Fibroblast of skin of left biceps (primary cell): Measurements from ENCODE around the gene MKRN2.
A peak's percentile ranks its signal among the peaks of the same experiment; 100 is the strongest.
"Not testable (repeated sequence)": the region's sequence is repeated elsewhere in the genome, so short reads cannot be mapped to it uniquely, and the experiment has no call there.

Experiments used
- DNase-seq, 2 experiments: peaks; one replicate each; pipeline ENCODE4 v3.0.0-alpha.2; 2013; ENCODE audit warnings: low read depth in 2 of 2

MKRN2 gene, protein sequence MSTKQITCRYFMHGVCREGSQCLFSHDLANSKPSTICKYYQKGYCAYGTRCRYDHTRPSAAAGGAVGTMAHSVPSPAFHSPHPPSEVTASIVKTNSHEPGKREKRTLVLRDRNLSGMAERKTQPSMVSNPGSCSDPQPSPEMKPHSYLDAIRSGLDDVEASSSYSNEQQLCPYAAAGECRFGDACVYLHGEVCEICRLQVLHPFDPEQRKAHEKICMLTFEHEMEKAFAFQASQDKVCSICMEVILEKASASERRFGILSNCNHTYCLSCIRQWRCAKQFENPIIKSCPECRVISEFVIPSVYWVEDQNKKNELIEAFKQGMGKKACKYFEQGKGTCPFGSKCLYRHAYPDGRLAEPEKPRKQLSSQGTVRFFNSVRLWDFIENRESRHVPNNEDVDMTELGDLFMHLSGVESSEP

DNA sequence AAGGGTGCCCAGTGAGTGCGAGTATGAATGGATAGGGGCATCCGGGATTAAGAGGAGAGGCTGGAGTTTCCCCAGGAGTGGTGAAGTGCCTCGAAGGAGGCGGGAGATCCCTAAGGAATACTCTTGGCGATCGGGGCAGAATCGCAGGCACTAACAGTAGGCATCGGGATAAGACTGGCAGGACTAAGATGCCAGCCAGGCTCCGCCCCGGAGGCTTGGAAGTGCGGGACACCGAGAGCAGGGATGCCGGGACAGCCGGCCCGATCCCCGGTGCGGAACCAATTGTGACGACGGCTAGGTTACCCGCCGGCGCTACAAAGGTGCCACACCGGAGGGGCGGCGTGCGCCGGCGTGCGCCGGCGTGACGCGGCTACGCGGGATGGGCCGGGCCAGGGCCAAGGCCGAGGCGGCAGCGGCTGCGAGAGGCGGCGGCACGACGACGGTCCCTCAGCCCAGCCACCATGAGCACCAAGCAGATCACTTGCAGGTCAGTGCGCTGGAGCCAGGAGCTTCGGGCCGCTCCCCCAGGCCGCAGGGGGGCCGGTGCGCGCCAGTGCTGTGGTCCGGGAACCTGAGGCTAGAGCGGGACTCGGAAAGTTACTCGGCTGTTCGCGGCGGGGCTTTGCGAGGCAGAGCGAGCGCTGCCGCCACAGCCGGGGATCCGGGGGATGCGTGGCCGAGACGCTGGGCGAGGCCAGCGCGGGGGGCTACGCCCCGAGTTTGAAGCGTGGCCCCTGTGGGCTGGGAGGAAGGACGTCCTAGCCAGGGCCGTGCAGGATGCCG, at the start of gene MKRN2:
TSS of gene MKRN2 (plus strand) at position 398 of the 783 bp plus-strand sequence. CDS start at position 462, 64 bp downstream.
- DNase-seq, result peak; percentile 56 to 62

DNA sequence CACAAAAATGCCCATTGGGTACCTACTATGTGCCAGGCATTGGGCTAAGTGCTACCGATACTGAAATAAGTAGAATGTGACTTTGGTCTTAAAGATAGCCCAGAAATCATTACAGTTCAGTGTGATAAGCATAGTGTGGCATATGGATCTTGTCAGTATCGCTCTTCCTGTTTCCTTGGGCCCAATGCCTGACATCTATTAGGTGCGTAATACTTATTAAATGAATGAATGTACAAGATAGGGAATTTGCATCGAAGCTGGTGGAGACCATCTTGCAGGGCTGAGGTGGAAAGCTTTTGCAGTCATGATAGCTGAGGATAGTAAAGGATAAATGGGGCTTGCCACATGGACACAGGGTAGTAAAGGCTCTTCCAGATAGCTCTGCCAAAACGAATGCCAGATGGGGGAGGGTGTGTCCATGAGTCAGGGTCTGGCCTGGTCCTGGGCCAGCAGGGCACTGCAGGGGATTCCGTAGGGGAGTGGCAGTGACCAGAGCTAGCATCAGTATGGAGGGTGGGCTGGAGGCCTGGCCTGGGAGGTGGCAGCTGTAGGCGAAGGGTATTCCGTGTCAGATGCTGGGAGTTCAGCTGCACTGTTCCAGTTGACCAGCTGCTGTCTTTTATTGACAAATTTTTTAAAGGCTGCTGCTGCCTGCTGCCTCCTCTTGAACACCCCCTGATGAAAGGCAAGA, 49.2 kb upstream of the MKRN2 start:
- no peak for DNase-seq

DNA sequence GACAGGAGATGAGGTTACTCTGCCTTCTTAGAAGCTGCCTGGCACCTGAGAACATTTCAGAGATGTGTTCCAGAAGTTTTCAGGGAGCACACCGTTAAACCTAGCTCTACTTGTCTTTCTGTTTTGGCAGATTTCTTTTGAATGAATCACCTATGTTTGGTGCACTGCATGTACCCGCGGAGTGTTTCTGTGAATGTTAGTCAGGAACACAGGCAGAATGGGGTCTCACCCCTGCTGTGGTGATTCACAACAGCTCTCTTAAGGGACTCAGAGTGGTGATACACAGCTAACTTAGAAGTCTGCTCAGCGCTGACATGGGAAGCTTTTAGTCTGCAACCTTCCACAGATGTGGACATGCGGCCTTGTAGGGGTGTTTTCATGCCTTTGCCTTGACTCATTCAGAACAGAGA, 48.6 kb upstream of the MKRN2 start:
- peak; percentile 96 to 97 for DNase-seq

DNA sequence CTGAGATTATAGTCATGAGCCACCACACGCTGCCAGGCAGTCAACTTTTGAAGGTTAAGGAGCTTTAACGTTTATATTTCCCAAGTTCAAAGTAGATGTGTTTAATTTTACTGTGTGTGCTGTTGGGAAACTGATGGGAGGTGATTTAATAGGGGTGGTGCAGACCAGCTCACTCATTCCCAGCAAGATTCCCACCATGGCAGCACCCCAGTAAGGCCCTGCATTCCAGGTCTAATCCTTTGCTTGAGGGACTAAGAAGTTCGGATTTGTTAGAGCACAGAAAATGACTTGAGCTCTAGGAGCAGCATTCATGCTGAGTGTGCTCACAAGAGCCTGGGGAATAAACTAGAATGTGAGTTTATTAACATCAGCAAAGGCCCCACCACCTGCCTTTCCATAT, 47.4 kb upstream of the MKRN2 start:
- no peak for DNase-seq

DNA sequence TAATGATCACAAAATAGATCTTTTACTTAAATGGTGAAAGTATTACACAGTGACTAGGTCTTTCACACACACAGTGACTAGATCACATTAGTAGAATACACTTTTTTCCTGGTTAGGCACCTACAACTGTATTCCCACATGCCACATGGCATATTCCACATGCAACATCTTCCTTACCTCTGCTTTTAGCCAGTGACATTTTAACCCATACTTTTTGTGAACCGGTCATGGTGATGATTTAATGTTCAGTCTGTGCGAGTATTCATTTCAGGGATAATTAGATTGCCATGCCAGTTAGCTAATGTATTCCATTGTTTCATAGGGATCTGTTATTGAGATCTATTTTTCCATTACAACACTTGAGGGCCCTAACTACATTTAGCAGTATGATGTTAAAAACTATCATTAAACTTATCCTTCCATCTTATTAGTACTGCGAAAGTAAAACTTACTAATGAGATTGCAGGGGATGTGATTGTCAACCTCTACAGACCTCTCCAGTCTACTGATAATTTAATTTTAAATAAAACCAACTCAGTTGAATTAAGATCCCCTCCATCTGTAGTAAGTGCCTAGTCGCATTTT, 44.3 kb upstream of the MKRN2 start:
- DNase-seq, result no peak

DNA sequence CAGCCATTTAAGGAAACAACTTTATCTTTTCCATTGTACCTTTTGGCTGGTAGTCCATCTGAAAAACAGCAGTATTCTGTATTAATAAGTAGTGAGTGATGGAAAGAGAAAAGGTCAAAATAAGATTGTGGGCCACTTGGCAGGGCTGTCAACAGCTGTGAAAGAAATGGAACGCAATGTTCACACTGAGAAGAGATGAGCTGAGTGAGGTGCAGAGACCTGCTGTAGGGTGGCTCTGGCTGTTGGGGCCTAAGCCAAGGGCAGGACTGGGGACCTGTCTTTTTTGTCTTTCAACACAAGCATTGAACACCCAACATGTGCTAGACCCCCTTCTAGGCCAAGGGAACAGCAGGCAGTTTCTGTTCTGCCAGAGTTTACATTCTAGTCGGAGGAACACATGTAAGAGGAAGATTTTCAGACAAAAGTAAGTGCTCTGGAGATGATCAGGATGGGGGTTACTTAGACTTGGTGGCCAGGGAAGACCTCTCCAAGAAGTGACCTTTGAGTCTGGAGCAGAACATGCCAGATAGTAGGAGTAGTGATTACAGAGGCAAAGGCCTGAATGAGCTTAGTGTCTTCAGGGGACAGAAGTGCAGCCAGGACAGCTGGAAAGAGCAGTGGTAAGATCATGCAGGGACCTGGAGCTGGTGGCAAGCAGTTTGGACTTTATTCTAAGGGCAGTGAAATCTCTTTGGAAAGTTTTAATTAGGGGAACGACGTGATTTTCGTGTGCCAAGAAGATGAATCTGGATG, 43.0 kb upstream of the MKRN2 start:
- DNase-seq, result no peak

DNA sequence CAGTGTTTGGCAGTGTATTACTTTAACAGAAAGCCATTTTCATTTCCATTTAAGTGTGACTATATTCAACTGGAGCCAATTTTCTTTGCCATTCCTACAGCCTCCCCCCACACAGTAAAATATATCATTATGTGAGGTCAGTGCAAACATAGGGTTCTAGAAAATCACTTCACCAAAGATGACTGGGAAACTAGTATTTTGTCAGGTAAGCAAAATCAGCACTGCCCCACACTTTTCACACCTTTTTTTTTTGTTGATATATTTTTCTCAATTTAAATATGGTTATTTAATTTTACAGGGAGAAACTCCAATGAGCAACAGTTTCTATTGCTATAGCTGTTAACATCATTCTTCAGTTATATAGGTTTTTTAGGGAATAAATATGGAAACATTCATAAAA, 41.3 kb upstream of the MKRN2 start:
- no peak for DNase-seq

DNA sequence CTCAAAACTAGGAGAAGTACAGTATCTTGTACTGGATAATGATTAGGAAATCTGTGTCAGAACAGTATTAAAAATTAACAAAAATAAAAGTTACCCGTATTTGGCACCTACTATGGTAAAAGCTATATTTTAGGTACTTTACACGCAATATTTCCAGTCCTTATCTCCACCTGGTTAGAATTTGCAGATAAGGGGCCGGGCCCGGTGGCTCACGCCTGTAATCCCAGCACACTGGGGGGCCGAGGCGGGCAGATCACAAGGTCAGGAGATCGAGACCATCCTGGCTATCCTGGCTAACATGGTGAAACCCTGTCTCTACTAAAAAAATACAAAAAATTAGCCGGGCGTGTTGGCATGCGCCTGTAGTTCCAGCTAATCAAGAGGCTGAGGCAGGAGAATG, 40.0 kb upstream of the MKRN2 start:
- no peak for DNase-seq

DNA sequence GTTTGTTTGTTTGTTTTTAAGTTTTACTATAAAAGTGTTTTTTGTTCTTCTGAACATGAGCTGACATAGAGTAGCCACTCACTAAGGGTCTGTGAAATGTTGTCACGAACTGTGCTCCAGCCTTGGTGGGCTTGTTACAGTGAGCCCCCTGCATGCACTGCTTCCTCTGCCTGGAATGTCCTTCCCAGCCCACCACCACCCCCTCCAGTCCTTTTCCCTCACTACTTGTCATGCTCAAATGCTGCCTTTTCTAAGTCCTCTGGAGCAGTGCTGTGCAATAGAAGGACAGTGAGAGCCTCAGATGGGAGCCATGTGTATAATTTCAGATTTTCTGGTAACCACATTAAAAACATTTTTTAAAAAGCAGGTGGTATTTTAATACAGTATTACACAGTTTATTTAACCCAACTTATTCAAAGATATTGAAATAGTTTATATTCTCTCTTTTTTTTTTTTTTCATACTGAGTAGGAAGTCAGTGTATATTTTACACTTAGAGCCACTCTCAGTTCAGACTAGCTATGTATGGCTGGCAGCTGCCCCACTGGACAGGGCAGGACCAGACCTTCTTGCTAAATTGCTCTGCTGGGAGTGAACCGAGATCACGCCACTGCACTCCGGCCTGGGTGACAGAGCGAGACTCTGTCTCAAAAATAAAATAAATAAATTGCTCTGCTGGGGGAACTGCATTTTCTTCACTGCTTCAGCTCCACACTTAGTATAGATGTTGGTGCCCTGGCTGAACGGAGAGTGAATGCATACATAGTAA, 38.4 kb upstream of the MKRN2 start:
- no peak for DNase-seq

DNA sequence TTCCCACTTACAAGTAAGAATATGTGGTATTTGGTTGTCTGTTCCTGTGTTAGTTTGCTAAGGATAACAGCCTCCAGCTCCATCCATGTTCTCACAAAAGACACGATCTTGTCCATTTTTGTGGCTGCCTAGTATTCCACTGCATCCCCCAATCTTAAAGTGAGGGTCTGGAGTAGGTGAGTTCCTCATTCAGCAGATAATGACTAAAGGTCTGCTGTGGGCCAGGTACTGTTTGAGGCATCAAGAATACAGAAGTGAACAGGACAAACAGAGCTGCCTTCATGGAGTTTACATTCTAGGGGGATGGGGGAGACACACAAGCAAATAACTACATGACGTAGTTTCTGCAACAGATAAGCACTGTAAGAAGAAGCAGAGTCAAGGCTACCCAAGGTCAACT, 35.9 kb upstream of the MKRN2 start:
- DNase-seq, result no peak

DNA sequence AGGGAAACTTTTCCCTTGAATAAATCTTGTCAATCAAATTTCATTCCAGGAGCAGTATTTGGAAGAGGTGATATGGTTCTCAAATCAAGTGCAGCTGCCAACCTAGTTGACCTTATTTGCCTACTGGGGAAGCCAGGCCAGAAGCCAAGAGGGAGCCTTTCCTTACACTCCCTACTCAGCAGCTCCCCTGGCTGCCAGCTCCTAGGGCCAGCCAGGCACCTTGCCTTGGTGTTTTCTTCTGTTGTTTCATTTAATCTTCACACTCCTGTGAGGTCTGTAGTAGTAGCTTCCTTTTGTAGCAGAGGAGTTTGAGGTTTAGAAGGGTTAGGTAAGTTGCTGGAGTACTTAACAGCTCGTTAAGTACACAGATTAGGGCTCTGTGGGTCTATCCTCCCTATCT, 34.2 kb upstream of the MKRN2 start:
- no peak for DNase-seq

DNA sequence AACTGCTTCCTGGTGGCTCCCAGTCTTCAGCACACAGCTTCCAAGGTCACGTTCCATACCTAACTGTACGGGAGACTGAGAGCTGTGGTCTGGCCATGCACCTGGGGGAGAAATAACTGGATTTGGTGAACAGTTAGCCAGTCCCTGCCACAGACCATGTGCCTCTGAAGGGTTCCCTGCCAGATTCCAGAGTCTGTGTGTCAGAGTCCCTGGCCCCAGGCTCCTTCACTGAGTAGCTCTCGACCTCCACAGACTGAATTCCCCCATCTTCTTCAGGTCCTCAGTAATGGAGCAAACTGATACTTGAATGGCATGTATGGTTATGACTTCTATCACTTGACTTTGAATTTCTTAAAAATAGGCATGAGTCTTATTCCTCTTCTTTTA, 29.1 kb upstream of the MKRN2 start:
- no peak for DNase-seq

DNA sequence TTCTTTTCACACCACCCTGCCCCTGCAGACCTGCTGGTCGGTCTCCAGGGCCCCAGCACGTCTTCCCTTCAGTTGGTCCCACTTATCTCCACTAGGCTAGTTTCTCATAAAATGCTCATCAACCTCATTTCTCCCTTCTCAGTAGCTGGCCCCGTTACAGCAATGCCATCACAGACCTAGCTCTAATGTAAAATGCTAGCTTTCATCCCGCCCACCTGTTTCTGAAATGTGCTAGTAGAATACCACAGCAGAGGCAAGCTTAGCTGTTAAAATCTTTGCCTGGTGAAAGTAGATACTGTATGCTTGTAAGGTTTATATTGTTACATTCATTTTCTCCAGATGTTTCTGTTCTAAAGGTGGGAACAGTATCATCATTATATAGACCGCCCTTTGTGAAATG, 24.7 kb upstream of the MKRN2 start:
- no peak for DNase-seq

DNA sequence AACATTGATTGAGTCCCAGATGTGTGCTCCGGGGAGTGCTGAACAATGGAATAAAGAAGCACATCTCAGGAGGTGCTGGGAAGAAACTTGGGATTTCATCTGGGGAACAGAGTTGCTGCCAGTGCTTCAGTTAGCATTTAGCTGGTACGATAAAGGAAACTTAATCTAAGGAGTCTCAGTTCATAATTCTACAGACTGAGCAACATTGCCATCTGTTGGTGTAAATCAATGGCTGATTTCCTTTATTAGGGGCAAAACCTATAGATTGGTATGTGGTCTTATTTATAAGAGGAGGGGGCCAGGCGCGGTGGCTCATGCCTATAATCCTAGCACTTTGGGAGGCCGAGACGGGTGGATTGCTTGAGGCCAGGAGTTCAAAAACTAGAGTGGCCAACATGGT, 20.5 kb upstream of the MKRN2 start:
- DNase-seq, result no peak

DNA sequence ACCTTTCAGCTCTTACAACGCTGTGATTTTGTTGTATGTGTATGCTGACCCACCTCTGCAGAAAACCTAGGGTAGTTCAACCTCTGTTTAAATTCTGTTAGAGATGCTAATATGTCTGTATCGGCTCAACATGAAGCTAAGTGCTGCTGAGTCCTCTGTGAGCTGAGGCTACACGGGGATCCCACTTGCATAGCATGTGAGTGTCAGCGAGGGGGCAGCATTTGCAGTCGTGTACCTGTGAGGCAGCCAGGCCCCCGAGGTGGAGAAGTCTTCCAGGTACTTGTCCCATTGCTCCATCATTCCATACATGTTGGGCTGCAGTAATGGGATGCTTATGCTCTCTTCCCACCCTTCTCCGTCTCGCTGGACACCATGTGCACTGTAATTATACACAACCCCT, 15.3 kb upstream of the MKRN2 start:
- no peak for DNase-seq

DNA sequence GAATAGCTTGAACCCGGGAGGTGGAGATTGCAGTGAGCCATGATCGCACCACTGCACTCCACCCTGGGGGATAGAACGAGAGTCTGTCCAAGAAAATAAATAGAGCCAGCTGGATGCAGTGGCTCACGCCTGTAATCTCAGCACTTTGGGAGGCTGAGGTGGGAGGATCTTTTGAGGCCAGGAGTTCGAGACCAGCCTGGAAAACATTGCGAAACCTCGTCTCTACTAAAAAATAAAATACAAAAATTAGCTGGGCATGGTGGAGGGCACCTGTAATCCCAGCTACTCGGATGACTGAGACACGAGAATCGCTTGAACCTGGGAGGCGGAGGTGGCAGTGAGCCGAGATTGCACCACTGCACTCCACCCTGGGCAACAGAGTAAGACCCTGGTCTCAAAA, 13.4 kb upstream of the MKRN2 start:
- not testable (repeated sequence) for DNase-seq

DNA sequence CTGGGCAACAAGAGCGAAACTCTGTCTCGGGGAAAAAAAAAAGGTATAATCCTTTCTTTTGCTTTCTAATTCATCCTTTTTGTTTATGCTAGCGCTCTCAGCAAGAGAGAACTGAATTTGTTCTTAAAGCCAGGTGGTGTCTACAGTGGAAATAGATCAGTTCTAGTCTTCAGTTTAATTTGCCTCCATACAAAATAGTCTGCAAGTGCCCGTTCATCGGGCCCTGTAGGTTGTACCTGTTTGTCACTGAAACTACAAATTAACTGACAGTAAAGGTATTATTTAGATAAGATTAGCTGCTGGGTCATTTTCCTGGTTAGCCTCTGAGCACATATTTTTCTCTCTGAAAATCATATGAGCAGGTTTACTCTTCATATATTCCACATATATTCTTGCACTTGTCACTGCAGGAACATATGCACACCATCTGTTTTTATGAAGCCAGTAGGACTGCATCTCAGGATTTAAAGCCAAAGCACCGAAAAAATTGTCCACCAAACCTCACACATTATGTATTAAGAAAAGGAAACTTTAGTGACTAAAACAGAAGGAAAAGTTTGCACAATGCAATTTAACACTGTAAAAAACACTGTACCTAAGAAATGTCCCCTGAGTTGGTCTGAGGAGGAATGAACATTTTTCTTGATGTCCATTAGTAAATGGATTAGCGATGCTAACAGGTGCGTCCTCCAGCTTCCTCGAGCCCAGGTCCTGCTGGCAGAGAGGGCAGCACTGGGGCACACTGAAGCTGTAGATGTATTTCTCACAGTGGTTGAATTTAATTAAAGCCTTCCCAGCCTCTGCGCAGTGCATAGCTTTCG, 12.0 kb upstream of the MKRN2 start:
- no peak for DNase-seq

DNA sequence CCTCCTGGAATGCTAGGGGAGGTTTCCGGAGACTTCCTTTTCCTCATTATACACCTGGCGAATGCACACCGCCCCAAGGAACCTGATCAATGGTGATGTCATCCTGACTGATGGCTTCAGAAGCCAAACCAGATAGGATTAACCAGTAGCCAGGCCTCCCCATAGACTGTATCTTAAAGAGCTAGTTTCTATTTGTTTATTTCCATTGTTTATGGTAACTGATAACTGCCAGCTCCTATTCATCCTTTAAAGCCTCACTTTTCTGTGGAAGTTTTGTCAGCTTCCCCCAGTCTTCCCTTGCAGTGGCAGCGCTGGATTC, 11.5 kb upstream of the MKRN2 start, which contains the start of gene MKRN2OS:
TSS of gene MKRN2OS (minus strand) at position 27 of the 319 bp plus-strand sequence. CDS start 35 bp downstream, outside the sequence.
- no peak for DNase-seq

DNA sequence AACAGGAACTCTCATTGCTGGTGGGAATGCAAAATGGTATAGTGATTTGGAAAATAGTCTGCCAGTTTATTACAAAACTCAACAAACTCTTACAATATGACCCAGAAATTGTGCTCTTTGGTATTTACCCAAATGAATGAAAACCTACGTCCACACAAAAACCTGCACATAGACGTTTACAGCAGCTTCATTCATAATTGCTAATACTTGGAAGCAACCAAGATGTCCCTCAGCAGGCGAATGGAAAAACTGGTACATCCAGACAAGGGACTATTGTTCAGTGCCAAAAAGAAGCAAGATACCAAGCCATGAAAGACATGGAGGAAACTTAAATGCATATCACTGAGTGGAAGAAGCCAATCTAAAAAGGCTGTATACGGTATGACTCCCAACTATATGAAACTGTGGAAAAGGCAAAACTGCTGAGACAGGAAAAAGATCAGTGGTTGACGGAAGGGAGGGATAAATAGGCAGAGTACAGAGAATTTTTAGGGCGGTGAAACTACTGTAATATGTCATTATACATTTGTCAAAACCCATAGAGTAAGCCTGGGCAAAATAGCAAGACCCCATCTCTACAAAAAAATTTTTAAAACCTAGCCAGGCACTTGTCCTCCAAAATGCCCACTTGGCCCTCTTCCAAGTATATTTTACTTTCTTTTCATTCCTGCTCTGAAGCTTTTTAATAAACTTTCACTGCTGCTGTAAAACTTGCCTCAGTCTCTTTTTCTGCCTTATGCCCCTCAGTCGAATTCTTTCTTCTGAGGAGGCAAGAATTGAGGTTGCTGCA, 6.7 kb upstream of the MKRN2 start:
- no peak for DNase-seq
